Activated gamma-delta T cell (primary cell): ENCODE data around the gene HAPLN1.

ENCODE experiments used
- DNase-seq: peaks from one replicate; lab custom pipeline; 2025; lab: John Stamatoyannopoulos, UW

HAPLN1 gene

GRCh38 chr5:83641946-83642345 is 78.7 kb downstream of the HAPLN1 start:
- no peak for DNase-seq

GRCh38 chr5:83639911-83640310 is 80.7 kb downstream of the HAPLN1 start:
- DNase-seq = no peak

GRCh38 chr5:83636156-83636555 is 84.5 kb downstream of the HAPLN1 start:
- no peak for DNase-seq

- DNase-seq = no peak
Measured at GRCh38 chr5:83633285-83633684, 87.4 kb downstream of the HAPLN1 start.

- DNase-seq = no peak
Measured at GRCh38 chr5:83632874-83633273, 87.8 kb downstream of the HAPLN1 start.

- no peak for DNase-seq
Measured at GRCh38 chr5:83628360-83628759, 92.3 kb downstream of the HAPLN1 start.

- DNase-seq = no peak
Measured at GRCh38 chr5:83614841-83615240, 105.8 kb downstream of the HAPLN1 start.

GRCh38 chr5:83608122-83608521 is 112.5 kb downstream of the HAPLN1 start:
- DNase-seq = no peak

- no peak for DNase-seq
Measured at GRCh38 chr5:83595217-83595616, 125.4 kb downstream of the HAPLN1 start.

- no peak for DNase-seq
Measured at GRCh38 chr5:83590966-83591365, 129.7 kb downstream of the HAPLN1 start.

- no peak for DNase-seq
Measured at GRCh38 chr5:83589786-83590185, 130.9 kb downstream of the HAPLN1 start.
